Panc1 (cell line): ENCODE results near the gene CMTM8. TPM values are rescaled to one million over a fixed set of nuclear protein-coding genes. Genes with fewer than 3 reads are reported as not detected.

Experiments used
- ATAC-seq: fragments of 200-7000 bp; cut with Tn5 transposase; 2 replicates; pipeline ENCODE4 v1.9.1; 2020; ENCODE audit warnings: mild to moderate bottlenecking, moderate library complexity
- BruUV-seq: library from RNA; stranded (reverse); fragments of 400-500 nt; replicated peaks from 2 replicates; lab custom pipeline; 2021; lab: Mats Ljungman, UMichigan
- CTCF ChIA-PET: fragments of 300-600 bp; sonication (Branson Sonifier 250); formaldehyde crosslinking; loops from one replicate; lab custom pipeline; 2022; ENCODE audit warnings: antibody characterized with exemption; lab: Charles Lee
- POLR2A ChIA-PET: fragments of 300-600 bp; sonication (Branson Sonifier 250); formaldehyde crosslinking; loops from one replicate; lab custom pipeline; 2022; ENCODE audit warnings: antibody characterized with exemption; lab: Charles Lee
- DNase-seq: peaks from one replicate; pipeline ENCODE4 v3.0.0-alpha.2; 2010; ENCODE audit warnings: low read depth, low spot score
- H3K27ac ChIP-seq: 2 replicates; pipeline ENCODE4 v1.5.1; 2011; ENCODE audit warnings: mild to moderate bottlenecking, low read length, inconsistent platforms
- H3K27me3 ChIP-seq: fragments of 200-500 bp; sonication (Bioruptor generic); 2 replicates; pipeline ENCODE4 v1.6.0; 2014; ENCODE audit warnings: low read length, inconsistent platforms; ENCODE audit not compliant: control insufficient read depth, insufficient read depth
- H3K36me3 ChIP-seq: fragments of 200-500 bp; sonication (Bioruptor generic); 2 replicates; pipeline ENCODE4 v1.5.1; 2014; ENCODE audit warnings: inconsistent platforms, mild to moderate bottlenecking, low read length, moderate library complexity; ENCODE audit not compliant: control insufficient read depth, insufficient read depth
- H3K4me1 ChIP-seq: 2 replicates; pipeline ENCODE4 v1.5.1; 2011; ENCODE audit warnings: inconsistent platforms, mild to moderate bottlenecking, low read length, moderate library complexity; ENCODE audit not compliant: control insufficient read depth, insufficient read depth
- H3K4me3 ChIP-seq, 2 experiments: 2 replicates each; pipeline ENCODE4 v1.5.1; 2011 to 2012; ENCODE audit warnings: low read depth in 2 of 2, low read length in 2 of 2, mild to moderate bottlenecking in 2 of 2, inconsistent platforms in 1 of 2, moderate library complexity in 1 of 2
- H3K9me3 ChIP-seq: fragments of 200-500 bp; sonication (Bioruptor generic); 2 replicates; pipeline ENCODE4 v1.5.1; 2014; ENCODE audit warnings: low read depth, mild to moderate bottlenecking, inconsistent platforms, low read length, moderate library complexity; ENCODE audit not compliant: control insufficient read depth, insufficient read depth
- CTCF ChIP-seq: fragments of 450-650 bp; IDR thresholded peaks from 2 replicates; pipeline ENCODE4 v1.5.1; 2017; ENCODE audit warnings: mild to moderate bottlenecking
- POLR2AphosphoS5 ChIP-seq: IDR thresholded peaks from 2 replicates; pipeline ENCODE4 v1.6.1; 2012; ENCODE audit warnings: mild to moderate bottlenecking, low read depth, low read length, moderate library complexity
- REST ChIP-seq, 2 experiments: IDR thresholded peaks; 2 replicates each; pipeline ENCODE4 v1.6.1; 2011 to 2012; ENCODE audit warnings: low read depth in 2 of 2, control low read depth in 1 of 2, low read length in 1 of 2, mild to moderate bottlenecking in 1 of 2, moderate library complexity in 1 of 2; ENCODE audit not compliant: insufficient read depth in 1 of 2
- SIN3A ChIP-seq: IDR thresholded peaks from 2 replicates; pipeline ENCODE4 v1.6.1; 2012; ENCODE audit warnings: low read depth, mild to moderate bottlenecking, low read length, moderate library complexity, borderline replicate concordance; ENCODE audit not compliant: insufficient read depth
- TCF7L2 ChIP-seq: IDR thresholded peaks from 2 replicates; pipeline ENCODE4 v1.6.1; 2011; ENCODE audit warnings: mild to moderate bottlenecking, low read depth, low read length, inconsistent platforms
- in situ Hi-C: cut with HindIII; loops from 2 replicates; pipeline ENCODE4 v1.10.0; 2016; ENCODE audit warnings: low sequenced_read_pairs, low pct_unique_long_range_greater_than_20kb
- intact Hi-C: fragments of 100-400 bp; cut with micrococcal nuclease; formaldehyde crosslinking; loops from one replicate; pipeline ENCODE4 v1.10.0; 2022; ENCODE audit not compliant: unreplicated experiment
- total RNA-seq: library from RNA; stranded (reverse); gene quantifications from one replicate; pipeline ENCODE4 v1.2.1, GENCODE V29; 2021; ENCODE audit not compliant: unreplicated experiment

The CMTM8 gene
- total RNA-seq, 1 experiment from 2014 or later, result 9.8 TPM

GRCh38 chr3:32373844-32374243 is 135.4 kb downstream of the CMTM8 start:
- POLR2A ChIA-PET, result no interaction called here
- CTCF ChIA-PET, result interaction anchor here (0.6 kb wide), 1 partner anchor 72 kb away, joined by 5 read pairs; no protein-coding TSS in a partner anchor

GRCh38 chr3:32374788-32375595 is 136.5 kb downstream of the CMTM8 start:
- intact Hi-C loops (no loop called here), in situ Hi-C loops (no loop called here)
- Histone ChIP-seq H3K27me3 (no peaks in the 10 kb centered on the region), H3K4me3 (no peak overlapping the region), H3K27ac (no peak overlapping the region), H3K9me3 (no peaks in the 10 kb centered on the region), H3K4me1 (no peaks in the 10 kb centered on the region), H3K36me3 (no peaks in the 10 kb centered on the region)
- ChIA-PET CTCF (interaction anchor here (0.7 to 1.2 kb wide), 3 partner anchors 8 to 315 kb away, joined by 3 read pairs; no protein-coding TSS in a partner anchor), POLR2A (interaction anchor here (0.5 kb wide), 1 partner anchor 20 kb away, joined by 3 read pairs; no protein-coding TSS in a partner anchor)
- BruUV-seq, result no TSS peak
- DNase-seq, result peak; percentile 42
- peak; percentile 84 for ATAC-seq
- TF ChIP-seq CTCF (peak; percentile 74), SIN3A (no peak)

More at GRCh38 chr3:32373844-32374243, 135.4 kb downstream of the CMTM8 start:
- H3K4me1 ChIP-seq, result no peaks in the 10 kb centered on the region
- H3K9me3 ChIP-seq, result no peaks in the 10 kb centered on the region
- ATAC-seq (no peak), DNase-seq (no peak)
- no peaks in the 10 kb centered on the region for H3K36me3 ChIP-seq
- TF ChIP-seq TCF7L2 (no peak), POLR2AphosphoS5 (no peak), REST (IDR thresholded peaks at IDR 0.05; ENCODE audit: insufficient read depth in 1 of 2, low read depth in 2 of 2, low read length in 1 of 2) (no peak), CTCF (no peak), SIN3A (no peak)
- no peak overlapping the region for H3K27ac ChIP-seq
- BruUV-seq, result no TSS peak
- in situ Hi-C loops, result no loop called here
- H3K4me3 ChIP-seq, result no peak overlapping the region
- intact Hi-C loops, result no loop called here
- H3K27me3 ChIP-seq, result no peaks in the 10 kb centered on the region
